Transverse colon (tissue), 4 donors: ENCODE results near the gene NPFF. TPM values are rescaled to one million over a fixed set of nuclear protein-coding genes. Genes with fewer than 3 reads are reported as not detected.

Experiments
- DNase-seq: peaks from one replicate; pipeline ENCODE4 v3.0.0-alpha.2; 2019
- H3K27ac ChIP-seq, 4 donors: fragments of 200-600 bp; sonication (generic); 2 replicates each; pipeline ENCODE4 v1.5.1; 2016 to 2018; ENCODE audit warnings: inconsistent platforms in 4 of 4
- H3K27me3 ChIP-seq: fragments of 200-600 bp; sonication (generic); 2 replicates; pipeline ENCODE4 v1.5.1; 2017; ENCODE audit warnings: inconsistent platforms
- H3K36me3 ChIP-seq, 4 donors: fragments of 200-600 bp; sonication (generic); 2 replicates each; pipeline ENCODE4 v1.5.1; 2017 to 2019; ENCODE audit warnings: inconsistent platforms in 4 of 4
- H3K4me1 ChIP-seq, 4 donors: fragments of 200-600 bp; sonication (generic); 2 replicates each; pipeline ENCODE4 v1.5.1; 2017 to 2020; ENCODE audit warnings: inconsistent platforms in 4 of 4
- H3K4me3 ChIP-seq, 4 donors: fragments of 200-600 bp; sonication (generic); 1 replicate in 1 of 4; 2 replicates in 3 of 4; pipeline versions ENCODE4 v1.5.1 to v1.6.1; 2017 to 2019; ENCODE audit warnings: inconsistent platforms in 4 of 4
- H3K9me3 ChIP-seq, 2 donors: fragments of 200-600 bp; sonication (generic); 2 replicates each; pipeline ENCODE4 v1.5.1; 2017 to 2019; ENCODE audit warnings: inconsistent platforms in 2 of 2
- CTCF ChIP-seq, 5 experiments: fragments of 200-600 bp in 3 of 5; fragments of 450-650 bp in 2 of 5; sonication (generic) in 3 of 5; IDR thresholded peaks; 1 replicate in 2 of 5; 2 replicates in 3 of 5; pipeline ENCODE4 v1.5.1; 2016 to 2017; ENCODE audit warnings: antibody characterized with exemption in 5 of 5, inconsistent platforms in 3 of 5, mild to moderate bottlenecking in 2 of 5, moderate library complexity in 1 of 5
- EP300 ChIP-seq: sonication (generic); formaldehyde crosslinking; IDR thresholded peaks from one replicate; pipeline ENCODE4 v1.6.1; 2017; ENCODE audit warnings: antibody characterized with exemption, low read depth
- POLR2A ChIP-seq: fragments of 450-650 bp; IDR thresholded peaks from one replicate; pipeline ENCODE4 v1.6.1; 2016; ENCODE audit warnings: antibody characterized with exemption, mild to moderate bottlenecking, moderate library complexity
- POLR2AphosphoS5 ChIP-seq, 3 donors: sonication (generic); formaldehyde crosslinking; IDR thresholded peaks; one replicate each; pipeline ENCODE4 v1.6.1; 2016; ENCODE audit warnings: antibody characterized with exemption in 3 of 3
- WGBS, 2 donors: methylation state at CpG; one replicate each; pipeline ENCODE4 v1.1.5; 2018; ENCODE audit warnings: low coverage in 1 of 2; 5-methylcytosine and 5-hydroxymethylcytosine counted together
- in situ Hi-C, 4 donors: fragments of 200-750 bp; cut with MboI; loops; one replicate each; pipeline versions ENCODE4 v1.15.0 to v1.15.1; 2017; ENCODE audit warnings: low sequenced_read_pairs in 3 of 4, low pct_ligation_motif_present in 1 of 4, low pct_unique_long_range_greater_than_20kb in 1 of 4
- intact Hi-C: fragments of 100-400 bp; cut with DNase I; formaldehyde crosslinking; loops from one replicate; pipeline ENCODE4 v1.15.1; 2023; ENCODE audit warnings: low total_unique reads
- total RNA-seq, 4 donors: library from RNA; depleted of rRNA; stranded (reverse); fragments of >200 nt; gene quantifications; one replicate each; pipeline ENCODE4 v1.1.0, GENCODE V29; 2016

Gene NPFF
- total RNA-seq, 4 donors from 2014 or later = not detected

DNA sequence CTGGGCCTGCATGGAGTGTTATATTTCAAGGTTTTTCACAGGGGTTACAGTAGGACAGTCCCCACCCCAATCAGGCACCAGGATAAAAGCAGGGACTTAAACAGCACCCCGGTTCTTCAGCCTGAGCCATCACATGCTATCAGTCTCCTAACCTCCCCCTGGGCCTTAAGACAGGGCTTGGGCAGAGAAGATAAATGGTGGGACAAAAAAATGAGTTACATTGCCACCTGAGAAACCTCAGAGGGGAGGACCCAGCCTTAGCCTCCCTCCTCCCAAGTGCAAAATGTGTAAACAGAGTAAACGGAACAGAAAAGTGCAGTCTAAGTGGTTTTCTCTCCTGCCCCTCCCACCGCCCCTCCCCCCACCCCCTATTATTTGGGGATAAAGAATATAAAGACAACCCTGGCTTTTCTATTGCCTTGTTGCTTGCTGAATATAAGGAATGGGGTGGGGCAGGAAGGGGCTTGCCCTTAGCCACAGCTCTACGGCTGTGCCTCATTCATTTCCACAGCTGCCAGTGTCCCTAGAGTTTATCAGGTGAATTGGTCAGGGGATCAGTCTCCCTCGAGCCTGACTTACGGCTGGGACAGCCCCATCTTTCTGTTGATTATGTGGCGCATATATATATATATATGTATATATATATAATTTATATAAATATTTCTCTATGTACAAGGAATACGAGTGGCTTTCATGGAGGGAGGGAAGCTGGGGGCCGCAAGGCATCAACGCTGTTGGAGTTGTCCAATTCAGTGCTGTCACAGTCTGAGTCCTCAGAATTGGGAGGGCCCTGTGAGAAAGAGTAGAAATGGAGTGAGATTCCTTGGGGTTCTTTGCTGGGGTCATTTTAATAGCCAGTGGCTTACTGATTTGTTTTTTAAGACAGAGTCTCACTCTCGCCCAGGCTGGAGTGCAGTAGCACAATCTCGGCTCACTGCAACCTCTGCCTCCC is 26.5 kb downstream of the NPFF start:
- H3K27ac ChIP-seq = no peak overlapping the region
- intact Hi-C loops = no loop called here
- no peak overlapping the region for H3K4me3 ChIP-seq
- in situ Hi-C loops = no loop called here
- WGBS, 2 donors = 68 to 72% methylated on average over 7 to 12 of the region's 12 CpGs
- H3K4me1 ChIP-seq = peaks cover 0 to 12% (median 9%) of the 10 kb centered on the region in 4 donors
- H3K27me3 ChIP-seq = no peaks in the 10 kb centered on the region
- H3K9me3 ChIP-seq = no peaks in the 10 kb centered on the region
- TF ChIP-seq CTCF (IDR thresholded peaks at IDR 0.05) (no peak), EP300 (no peak), POLR2A (no peak), POLR2AphosphoS5 (IDR thresholded peaks at IDR 0.05) (no peak)
- no peak for DNase-seq
- H3K36me3 ChIP-seq = peaks cover 0 to 50% (median 24%) of the 10 kb centered on the region in 4 donors

- no peaks in the 10 kb centered on the region for H3K27me3 ChIP-seq
- H3K36me3 ChIP-seq = peaks cover 0 to 64% (median 30%) of the 10 kb centered on the region in 4 donors
- intact Hi-C loops = no loop called here
- H3K4me3 ChIP-seq = no peak overlapping the region
- no peak for DNase-seq
- TF ChIP-seq POLR2AphosphoS5 (IDR thresholded peaks at IDR 0.05) (no peak), EP300 (no peak), CTCF (IDR thresholded peaks at IDR 0.05) (no peak), POLR2A (no peak)
- peaks cover 0 to 21% (median 12%) of the 10 kb centered on the region in 4 donors for H3K4me1 ChIP-seq
- in situ Hi-C loops = no loop called here
- 78 to 93% methylated on average over 4 to 5 of the region's 5 CpGs for WGBS, 2 donors
- peak overlapping the region in 1 of 4 donors; percentile 36 for H3K27ac ChIP-seq
- H3K9me3 ChIP-seq = no peaks in the 10 kb centered on the region
Observed at GRCh38 chr12:53479331-53479730, 28.0 kb downstream of the NPFF start.

- TF ChIP-seq POLR2A = no peak
- TF ChIP-seq EP300 = no peak
- DNase-seq = no peak
- H3K4me1 ChIP-seq = peaks cover 0 to 22% (median 12%) of the 10 kb centered on the region in 4 donors
- intact Hi-C loops (no loop called here), in situ Hi-C loops (no loop called here)
- 47 to 57% methylated on average over 1 of the region's 1 CpG for WGBS, 2 donors
- no peaks in the 10 kb centered on the region for H3K9me3 ChIP-seq
- H3K36me3 ChIP-seq = peaks cover 0 to 68% (median 32%) of the 10 kb centered on the region in 4 donors
- H3K4me3 ChIP-seq = no peak overlapping the region
- peak overlapping the region in 1 of 4 donors; percentile 36 for H3K27ac ChIP-seq
- no peaks in the 10 kb centered on the region for H3K27me3 ChIP-seq
Observed at GRCh38 chr12:53478865-53479264, 28.4 kb downstream of the NPFF start.

DNA sequence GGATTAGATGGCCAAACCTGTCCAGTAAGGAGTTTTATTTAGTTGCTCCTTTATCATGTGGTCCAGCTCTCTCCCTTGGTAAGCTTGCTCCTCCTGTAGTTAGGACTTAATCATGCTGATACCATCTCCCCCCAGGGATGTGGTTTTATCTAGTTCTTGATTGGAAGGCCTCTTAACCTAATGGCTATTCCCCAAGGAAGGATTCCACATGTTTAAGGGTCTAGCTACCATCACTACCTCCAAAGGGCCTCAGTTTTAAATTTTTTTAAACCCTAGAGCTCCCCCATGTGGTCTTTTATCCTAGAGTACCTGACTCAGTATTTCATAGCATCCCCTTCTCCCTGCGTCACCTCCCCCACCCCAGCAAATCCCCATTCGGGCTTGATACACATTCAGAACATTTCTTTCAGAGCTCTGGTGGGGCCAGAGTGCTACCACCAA is 30.5 kb downstream of the NPFF start:
- Histone ChIP-seq H3K4me1 (peaks cover 0 to 22% (median 9%) of the 10 kb centered on the region in 4 donors), H3K4me3 (no peak overlapping the region), H3K27ac (no peak overlapping the region), H3K36me3 (peaks cover 0 to 88% (median 43%) of the 10 kb centered on the region in 4 donors), H3K9me3 (no peaks in the 10 kb centered on the region), H3K27me3 (no peaks in the 10 kb centered on the region)
- intact Hi-C loops = no loop called here
- TF ChIP-seq EP300 = no peak
- TF ChIP-seq CTCF (IDR thresholded peaks at IDR 0.05) = peak in 1 of 5 experiments; percentile 10
- TF ChIP-seq POLR2AphosphoS5 (IDR thresholded peaks at IDR 0.05) = no peak
- TF ChIP-seq POLR2A = no peak
- WGBS, 2 donors = 60 to 72% methylated on average over 2 of the region's 2 CpGs
- in situ Hi-C loops = no loop called here
- DNase-seq = no peak
